H1 (cell line): ENCODE data around the gene DYRK2. TPM values are rescaled to one million over a fixed set of nuclear protein-coding genes. Genes with fewer than 3 reads are reported as not detected.

Experiments used
- CHD7 ChIP-seq: fragments of 300-600 bp; sonication (generic); IDR thresholded peaks from 2 replicates; pipeline ENCODE4 v1.7.1; 2012; ENCODE audit warnings: low read length, moderate library complexity, mild to moderate bottlenecking, inconsistent platforms; ENCODE audit not compliant: insufficient replicate concordance
- CTBP2 ChIP-seq: IDR thresholded peaks from 2 replicates; pipeline ENCODE4 v1.7.0; 2011; ENCODE audit warnings: borderline replicate concordance, mild to moderate bottlenecking, moderate library complexity, mixed read lengths, low read length; ENCODE audit not compliant: insufficient read depth, insufficient read length
- HDAC6 ChIP-seq: IDR thresholded peaks from one replicate; pipeline ENCODE4 v1.7.1; 2012; ENCODE audit warnings: low read depth, mild to moderate bottlenecking, inconsistent platforms, low read length, moderate library complexity
- JUND ChIP-seq: IDR thresholded peaks from 2 replicates; pipeline ENCODE4 v1.6.1; 2011; ENCODE audit warnings: mild to moderate bottlenecking, improper control_type of control experiment, low read length
- NANOG ChIP-seq: IDR thresholded peaks from 2 replicates; pipeline ENCODE4 v1.6.1; 2011; ENCODE audit warnings: low read length, low read depth, mild to moderate bottlenecking, inconsistent platforms; ENCODE audit not compliant: insufficient read depth, poor library complexity, severe bottlenecking
- NRF1 ChIP-seq: IDR thresholded peaks from 2 replicates; pipeline ENCODE4 v1.6.1; 2011; ENCODE audit warnings: mild to moderate bottlenecking, low read depth, low read length, improper control_type of control experiment
- PHF8 ChIP-seq: fragments of 200-600 bp; sonication (generic); conservative IDR thresholded peaks from 2 replicates; pipeline ENCODE4 v1.7.1; 2012; ENCODE audit warnings: low read depth, mild to moderate bottlenecking, inconsistent platforms, low read length, moderate library complexity
- SIN3A ChIP-seq, 2 experiments: IDR thresholded peaks in 1 of 2; conservative IDR thresholded peaks in 1 of 2; 2 replicates each; pipeline ENCODE4 v1.6.1; 2011 to 2012; ENCODE audit warnings: low read length in 2 of 2, improper control_type of control experiment in 1 of 2, low read depth in 1 of 2, mild to moderate bottlenecking in 1 of 2
- TEAD4 ChIP-seq: IDR thresholded peaks from 2 replicates; pipeline ENCODE4 v1.6.1; 2012; ENCODE audit warnings: low read depth, low read length, inconsistent platforms, mixed read lengths
- polyA plus RNA-seq, 7 experiments: library from polyadenylated mRNA; depleted of rRNA in 3 of 7; stranded (reverse) in 5 of 7; unstranded in 2 of 7; fragments of >200 nt in 5 of 7; fragments of 200-250 nt in 2 of 7; gene quantifications; 1 replicate in 5 of 7; 2 replicates in 1 of 7; 4 replicates in 1 of 7; pipeline versions ENCODE4 v1.2.1 to v1.2.3, GENCODE V29; 2011 to 2013; ENCODE audit warnings: missing spikeins in 2 of 7, mixed read lengths in 2 of 7
- total RNA-seq: library from RNA; stranded (reverse); fragmentation: NEBNext Ultra II Directional; extraction: Animal tissue kit (Norgen Biotek cat#: 25700); gene quantifications from 2 replicates; pipeline ENCODE4 v1.2.1, GENCODE V29; 2021

The DYRK2 gene
- total and polyA plus RNA-seq, 2 of the 8 experiments (the other 6 are each of a cell fraction or from before 2014, with no cell fraction given), result 11.2 to 31.6 TPM

GRCh38 chr12:67647799-67648520 is 585 bp upstream of the DYRK2 start (continued):
- TF ChIP-seq PHF8 (peak; percentile 39; the same call in 1 of the 2 replicates), CTBP2 (no peak), TEAD4 (no peak), HDAC6 (no peak), NANOG (no peak), SIN3A (conservative IDR thresholded peaks at IDR 0.05 in 1 of 2, IDR thresholded peaks at IDR 0.05 in 1 of 2; ENCODE audit: low read depth in 1 of 2, low read length in 2 of 2) (peak; percentile 94 to 95), JUND (no peak), CHD7 (no peak), NRF1 (no peak)
